HepG2 (cell line): ENCODE data around the gene ATP11A. TPM values are rescaled to one million over a fixed set of nuclear protein-coding genes. Genes with fewer than 3 reads are reported as not detected.

Experiments used
- ATAC-seq: fragments of 200-7000 bp; cut with Tn5 transposase; 3 replicates; pipeline ENCODE4 v1.9.1; 2020; ENCODE audit warnings: mild to moderate bottlenecking, moderate library complexity
- BruUV-seq: library from RNA; stranded (reverse); fragments of 400-500 nt; replicated peaks from 2 replicates; lab custom pipeline; 2021; lab: Mats Ljungman, UMichigan
- CTCF ChIA-PET: fragments of 300-600 bp; formaldehyde crosslinking; extraction: SDS; loops from one replicate; lab custom pipeline; 2021; ENCODE audit warnings: low total read pairs, inconsistent platforms, low intra/inter-chr PET ratio; lab: Yijun Ruan, JAX
- POLR2A ChIA-PET: fragments of 350-600 bp; sonication (Branson Sonifier 250); formaldehyde crosslinking; loops from one replicate; lab custom pipeline; 2020; ENCODE audit warnings: antibody characterized with exemption, inconsistent platforms; lab: Yijun Ruan, JAX
- DNase-seq: peaks from one replicate; pipeline ENCODE4 v3.0.0-alpha.2; 2015; ENCODE audit warnings: low spot score
- FAIRE-seq: peaks from 3 replicates; lab custom pipeline; 2011; peaks lifted over from hg19 to GRCh38; lab: Jason Lieb, UNC
- H2AFZ ChIP-seq: one replicate; pipeline ENCODE4 v1.6.1; 2011; ENCODE audit warnings: low read length, inconsistent platforms
- H3K27ac ChIP-seq: fragments of 300-600 bp; 3 replicates; pipeline ENCODE4 v1.8.0; 2011; ENCODE audit warnings: mixed run types, mild to moderate bottlenecking, mixed read lengths, low read length, inconsistent platforms; ENCODE audit not compliant: insufficient read depth; ENCODE audit errors: extremely low read length
- H3K27me3 ChIP-seq, 2 experiments: fragments of 200-600 bp in 1 of 2; 2 replicates in 1 of 2; 3 replicates in 1 of 2; pipeline versions ENCODE4 v1.6.0 to v1.8.0; 2011; ENCODE audit warnings: low read length in 2 of 2, mild to moderate bottlenecking in 2 of 2, moderate library complexity in 2 of 2, inconsistent platforms in 1 of 2; ENCODE audit not compliant: insufficient read depth in 2 of 2, control insufficient read depth in 1 of 2
- H3K36me3 ChIP-seq, 2 experiments: fragments of 200-600 bp in 1 of 2; replicated peaks in 1 of 2; 2 replicates in 1 of 2; 3 replicates in 1 of 2; pipeline versions ENCODE4 v1.5.1 to v1.8.0; 2011; ENCODE audit warnings: low read length in 2 of 2, inconsistent platforms in 1 of 2; ENCODE audit not compliant: insufficient read depth in 2 of 2, control insufficient read depth in 1 of 2
- H3K4me1 ChIP-seq: 2 replicates; pipeline ENCODE4 v1.5.1; 2012; ENCODE audit warnings: low read length, inconsistent platforms; ENCODE audit not compliant: insufficient read depth
- H3K4me2 ChIP-seq: 2 replicates; pipeline ENCODE4 v1.6.0; 2011; ENCODE audit warnings: low read depth, low read length, inconsistent platforms
- H3K4me3 ChIP-seq, 3 experiments: fragments of 200-600 bp in 1 of 3; sonication (generic), shearing (Covaris generic) in 1 of 3; replicated peaks in 1 of 3; 2 replicates each; pipeline ENCODE4 v1.5.1; 2011 to 2016; ENCODE audit warnings: low read length in 3 of 3, inconsistent platforms in 2 of 3, low read depth in 2 of 3, mild to moderate bottlenecking in 2 of 3, control low read depth in 1 of 3, mixed read lengths in 1 of 3; ENCODE audit not compliant: insufficient read depth in 1 of 3
- H3K79me2 ChIP-seq: one replicate; pipeline ENCODE4 v1.6.1; 2011; ENCODE audit warnings: low read length, inconsistent platforms; ENCODE audit not compliant: insufficient read depth
- H3K9ac ChIP-seq: 2 replicates; pipeline ENCODE4 v1.6.0; 2011; ENCODE audit warnings: mild to moderate bottlenecking, low read depth, low read length, inconsistent platforms; ENCODE audit not compliant: insufficient read depth
- H3K9me3 ChIP-seq: 2 replicates; pipeline ENCODE4 v1.5.1; 2012; ENCODE audit warnings: mild to moderate bottlenecking, low read length
- H4K20me1 ChIP-seq: 2 replicates; pipeline ENCODE4 v1.6.0; 2011; ENCODE audit warnings: inconsistent platforms, mild to moderate bottlenecking, low read length, moderate library complexity; ENCODE audit not compliant: insufficient read depth
- MYNN ChIP-seq: sonication (generic); formaldehyde crosslinking; IDR thresholded peaks from 2 replicates; pipeline ENCODE4 v1.4.0; 2020; ENCODE audit warnings: mild to moderate bottlenecking, low read depth, missing genetic modification reagents
- PAF1 ChIP-seq: IDR thresholded peaks from 2 replicates; pipeline ENCODE4 v1.6.1; 2016; ENCODE audit warnings: missing genetic modification reagents, missing compliant biosample characterization
- PAX8 ChIP-seq: sonication (generic); formaldehyde crosslinking; IDR thresholded peaks from 2 replicates; pipeline ENCODE4 v1.8.0; 2022; ENCODE audit warnings: mild to moderate bottlenecking, missing genetic modification reagents, borderline replicate concordance
- RBM22 ChIP-seq: fragments of 200-400 bp; formaldehyde crosslinking; optimal IDR thresholded peaks from 2 replicates; pipeline ENCODE3; 2017; ENCODE audit warnings: mild to moderate bottlenecking, low read length, moderate library complexity
- RFX5 ChIP-seq: IDR thresholded peaks from 2 replicates; pipeline ENCODE4 v1.6.1; 2011; ENCODE audit warnings: low read depth, low read length, improper control_type of control experiment
- ZBTB3 ChIP-seq: sonication (generic); formaldehyde crosslinking; IDR thresholded peaks from 2 replicates; pipeline ENCODE4 v1.4.0; 2020; ENCODE audit warnings: low read depth, mild to moderate bottlenecking, moderate library complexity, missing genetic modification reagents, borderline replicate concordance
- ZBTB42 ChIP-seq: sonication (generic); formaldehyde crosslinking; IDR thresholded peaks from 2 replicates; pipeline ENCODE4 v1.5.0; 2020; ENCODE audit warnings: mild to moderate bottlenecking, missing genetic modification reagents
- ZNF550 ChIP-seq: sonication (generic); formaldehyde crosslinking; IDR thresholded peaks from 2 replicates; pipeline ENCODE4 v1.4.0; 2020; ENCODE audit warnings: mild to moderate bottlenecking, missing genetic modification reagents, borderline replicate concordance
- ZNF564 ChIP-seq: sonication (generic); formaldehyde crosslinking; IDR thresholded peaks from 2 replicates; pipeline ENCODE4 v1.8.1; 2023; ENCODE audit warnings: mild to moderate bottlenecking, missing genetic modification reagents
- ZNF569 ChIP-seq: sonication (generic); formaldehyde crosslinking; IDR thresholded peaks from 2 replicates; pipeline ENCODE4 v1.5.0; 2020; ENCODE audit warnings: mild to moderate bottlenecking, missing genetic modification reagents, moderate library complexity, borderline replicate concordance
- ZNF616 ChIP-seq: sonication (generic); formaldehyde crosslinking; IDR thresholded peaks from 2 replicates; pipeline ENCODE4 v1.5.0; 2020; ENCODE audit warnings: low read depth, mild to moderate bottlenecking, missing genetic modification reagents
- ZNF788 ChIP-seq: sonication (generic); formaldehyde crosslinking; IDR thresholded peaks from 2 replicates; pipeline ENCODE4 v1.5.0; 2020; ENCODE audit warnings: mild to moderate bottlenecking, missing genetic modification reagents, borderline replicate concordance
- WGBS: methylation state at CpG from one replicate; pipeline ENCODE4 v1.1.6; 2017; ENCODE audit warnings: low lambda C conversion rate; 5-methylcytosine and 5-hydroxymethylcytosine counted together
- in situ Hi-C: cut with HindIII; loops from 2 replicates; pipeline ENCODE4 v1.10.0; 2017; ENCODE audit warnings: low pct_unique_long_range_greater_than_20kb; ENCODE audit not compliant: extremely low pct_ligation_motif_present
- intact Hi-C: fragments of 100-400 bp; cut with micrococcal nuclease; formaldehyde crosslinking; loops from one replicate; pipeline ENCODE4 v1.10.0; 2022; ENCODE audit not compliant: unreplicated experiment
- polyA plus RNA-seq, 8 experiments: library from polyadenylated mRNA; depleted of rRNA in 3 of 8; stranded (reverse) in 7 of 8; unstranded in 1 of 8; fragments of >200 nt; fragmentation: Illumina TruSeq in 4 of 8; extraction: Trizol in 4 of 8; gene quantifications; 2 replicates each; pipeline versions ENCODE4 v1.2.1 to v1.2.3, GENCODE V29; 2011 to 2016; ENCODE audit warnings: low read depth in 4 of 8, missing spikeins in 1 of 8, mixed read lengths in 1 of 8; ENCODE audit not compliant: insufficient read depth in 1 of 8
- total RNA-seq, 5 experiments: library from RNA; depleted of rRNA; stranded (reverse); fragments of >200 nt; fragmentation: Illumina TruSeq; extraction: Trizol; gene quantifications; 2 replicates each; pipeline ENCODE4 v1.2.3, GENCODE V29; 2016; ENCODE audit warnings: low read depth in 1 of 5
- TF ChIP-seq, protein P1 (sequence below): sonication (generic); formaldehyde crosslinking; IDR thresholded peaks from 2 replicates; pipeline ENCODE4 v1.4.0; 2020; ENCODE audit warnings: missing genetic modification reagents, borderline replicate concordance
- TF ChIP-seq, protein P2 (sequence below): sonication (generic); formaldehyde crosslinking; IDR thresholded peaks from 2 replicates; pipeline ENCODE4 v1.4.0; 2020; ENCODE audit warnings: mild to moderate bottlenecking, missing genetic modification reagents

ATP11A gene
- total and polyA plus RNA-seq, 2 of the 13 experiments (the other 11 are each of a cell fraction or from before 2014, with no cell fraction given): 18.4 to 20.1 TPM

- no peak overlapping the region for H2AFZ ChIP-seq
- no peak for FAIRE-seq
- ATAC-seq: no peak
- WGBS: 94% methylated on average over 6 of the region's 21 CpGs
- CTCF ChIA-PET: no interaction called here
- H3K27me3 ChIP-seq: no peaks in the 10 kb centered on the region
- H3K4me1 ChIP-seq: peaks cover 2% of the 10 kb centered on the region
- H3K4me2 ChIP-seq: no peak overlapping the region
- no peaks in the 10 kb centered on the region for H3K79me2 ChIP-seq
- H3K9me3 ChIP-seq: no peaks in the 10 kb centered on the region
- POLR2A ChIA-PET: no interaction called here
- H3K9ac ChIP-seq: no peak overlapping the region
- intact Hi-C loops: no loop called here
- no peaks in the 10 kb centered on the region for H4K20me1 ChIP-seq
- H3K27ac ChIP-seq: no peak overlapping the region
- BruUV-seq: no TSS peak
- in situ Hi-C loops: no loop called here
- peaks cover 34 to 50% of the 10 kb centered on the region in 2 experiments for H3K36me3 ChIP-seq
- H3K4me3 ChIP-seq: no peak overlapping the region
- no peak for DNase-seq
- no peak for TF ChIP-seq ZBTB3
- TF ChIP-seq RBM22: peak; percentile 38
- TF ChIP-seq ZNF564 (CRISPR knock-in tag): no peak
- TF ChIP-seq ZNF569 (CRISPR knock-in tag): no peak
- 0 out of 2 replicates have a peak, but pooled peaks have one; percentile 22 for TF ChIP-seq PAF1 (CRISPR knock-in tag)
- no peak for TF ChIP-seq ZBTB42 (CRISPR knock-in tag)
- TF ChIP-seq, all 625 proteins: peak for 2
These were observed 191.2 kb downstream of the ATP11A start for GRCh38 chr13:112880976-112881540.

DNA sequence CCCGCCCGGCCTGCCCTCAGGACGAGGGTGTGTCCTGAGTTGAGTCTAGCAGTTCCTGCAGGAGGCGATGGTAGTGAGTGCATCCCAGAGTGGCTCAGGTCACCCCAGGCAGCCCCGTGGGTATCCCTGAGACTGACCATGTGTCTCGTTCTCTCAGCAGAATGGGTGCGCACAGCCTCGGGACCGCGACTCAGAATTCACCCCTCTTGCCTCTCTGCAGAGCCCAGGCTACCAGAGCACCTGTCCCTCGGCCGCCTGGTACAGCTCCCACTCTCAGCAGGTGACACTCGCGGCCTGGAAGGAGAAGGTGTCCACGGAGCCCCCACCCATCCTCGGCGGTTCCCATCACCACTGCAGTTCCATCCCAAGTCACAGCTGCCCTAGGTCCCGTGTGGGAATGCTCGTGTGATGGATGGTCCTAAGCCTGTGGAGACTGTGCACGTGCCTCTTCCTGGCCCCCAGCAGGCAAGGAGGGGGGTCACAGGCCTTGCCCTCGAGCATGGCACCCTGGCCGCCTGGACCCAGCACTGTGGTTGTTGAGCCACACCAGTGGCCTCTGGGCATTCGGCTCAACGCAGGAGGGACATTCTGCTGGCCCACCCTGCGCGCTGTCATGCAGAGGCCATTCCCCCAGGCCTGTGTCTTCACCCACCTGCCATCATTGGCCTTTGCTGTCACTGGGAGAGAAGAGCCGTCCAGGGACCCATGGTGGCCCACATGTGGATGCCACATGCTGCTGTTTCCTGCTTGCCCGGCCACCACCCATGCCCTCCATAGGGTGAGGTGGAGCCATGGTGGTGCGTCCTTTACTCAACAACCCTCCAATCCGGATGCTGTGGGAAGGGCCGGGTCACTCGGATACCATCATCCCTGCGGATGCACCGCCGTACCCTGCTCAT is 192.1 kb downstream of the ATP11A start:
- Histone ChIP-seq H3K36me3 (peaks cover 28 to 42% of the 10 kb centered on the region in 2 experiments), H3K4me2 (no peak overlapping the region), H3K9ac (no peak overlapping the region), H3K4me1 (peaks cover 11% of the 10 kb centered on the region), H3K27me3 (no peaks in the 10 kb centered on the region), H3K4me3 (no peak overlapping the region), H3K9me3 (no peaks in the 10 kb centered on the region), H3K79me2 (no peaks in the 10 kb centered on the region), H4K20me1 (no peaks in the 10 kb centered on the region), H2AFZ (no peak overlapping the region), H3K27ac (no peak overlapping the region)
- no peak for FAIRE-seq
- in situ Hi-C loops: no loop called here
- BruUV-seq: no TSS peak
- ChIA-PET CTCF (no interaction called here), POLR2A (no interaction called here)
- no peak for DNase-seq
- intact Hi-C loops: no loop called here
- WGBS: 97% methylated on average over 15 of the region's 35 CpGs
- no peak for ATAC-seq
- TF ChIP-seq RFX5 (no peak), PAX8 (CRISPR knock-in tag) (no peak), ZNF616 (no peak), MYNN (CRISPR knock-in tag) (no peak), ZNF550 (CRISPR knock-in tag) (no peak), ZNF788 (CRISPR knock-in tag) (no peak)
- TF ChIP-seq, protein P1, sequence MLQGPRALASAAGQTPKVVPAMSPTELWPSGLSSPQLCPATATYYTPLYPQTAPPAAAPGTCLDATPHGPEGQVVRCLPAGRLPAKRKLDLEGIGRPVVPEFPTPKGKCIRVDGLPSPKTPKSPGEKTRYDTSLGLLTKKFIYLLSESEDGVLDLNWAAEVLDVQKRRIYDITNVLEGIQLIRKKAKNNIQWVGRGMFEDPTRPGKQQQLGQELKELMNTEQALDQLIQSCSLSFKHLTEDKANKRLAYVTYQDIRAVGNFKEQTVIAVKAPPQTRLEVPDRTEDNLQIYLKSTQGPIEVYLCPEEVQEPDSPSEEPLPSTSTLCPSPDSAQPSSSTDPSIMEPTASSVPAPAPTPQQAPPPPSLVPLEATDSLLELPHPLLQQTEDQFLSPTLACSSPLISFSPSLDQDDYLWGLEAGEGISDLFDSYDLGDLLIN (CRISPR knock-in tag): no peak
- TF ChIP-seq, protein P2, sequence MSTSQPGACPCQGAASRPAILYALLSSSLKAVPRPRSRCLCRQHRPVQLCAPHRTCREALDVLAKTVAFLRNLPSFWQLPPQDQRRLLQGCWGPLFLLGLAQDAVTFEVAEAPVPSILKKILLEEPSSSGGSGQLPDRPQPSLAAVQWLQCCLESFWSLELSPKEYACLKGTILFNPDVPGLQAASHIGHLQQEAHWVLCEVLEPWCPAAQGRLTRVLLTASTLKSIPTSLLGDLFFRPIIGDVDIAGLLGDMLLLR (CRISPR knock-in tag): no peak
